Esophagus squamous epithelium (tissue), 4 donors: ENCODE results near the gene RERE.

Source experiments
- CTCF ChIP-seq, 6 experiments: fragments of 450-650 bp in 4 of 6; fragments of 200-600 bp in 2 of 6; sonication (generic) in 2 of 6; IDR thresholded peaks; one replicate each; pipeline ENCODE4 v1.5.1; 2016 to 2019; ENCODE audit warnings: antibody characterized with exemption in 6 of 6, mild to moderate bottlenecking in 4 of 6, moderate library complexity in 4 of 6
- POLR2A ChIP-seq, 4 donors: fragments of 450-650 bp; IDR thresholded peaks; one replicate each; pipeline ENCODE4 v1.6.1; 2017; ENCODE audit warnings: antibody characterized with exemption in 4 of 4, mild to moderate bottlenecking in 4 of 4, moderate library complexity in 3 of 4

- TF ChIP-seq CTCF (IDR thresholded peaks at IDR 0.05) (no peak), POLR2A (IDR thresholded peaks at IDR 0.05) (no peak)
These were observed 504.9 kb downstream of the RERE start for GRCh38 chr1:8312235-8313218.
